ENCODE measurements around the gene TRIM71.
"Not testable (repeated sequence)": the region's sequence is repeated elsewhere in the genome, so short reads cannot be mapped to it uniquely, and the experiment has no call there.

Gene TRIM71

GRCh38 chr3:32819551-32820348, 2.0 kb downstream of the TRIM71 start:
- no peak for DNase-seq (ENCODE audit: insufficient read length, low spot score)
- FAIRE-seq = no peak

GRCh38 chr3:32820430-32820829, 2.6 kb downstream of the TRIM71 start:
- TF ChIP-seq TAF1 (IDR thresholded peaks at IDR 0.05; ENCODE audit: low read depth, low read length) = no peak
- no peak for TF ChIP-seq POLR2A (IDR thresholded peaks at IDR 0.05; ENCODE audit: low read depth, low read length)
- TF ChIP-seq PAX5 (IDR thresholded peaks at IDR 0.05; ENCODE audit: insufficient read depth, low read length, severe bottlenecking) = no peak
- TF ChIP-seq SPI1 (IDR thresholded peaks at IDR 0.05; ENCODE audit: low read depth, low read length) = no peak
- no peak for TF ChIP-seq POU2F2 (IDR thresholded peaks at IDR 0.05; ENCODE audit: low read depth, low read length)
- TF ChIP-seq POLR2AphosphoS5 (IDR thresholded peaks at IDR 0.05; ENCODE audit: low read depth, low read length) = no peak
- DNase-seq (ENCODE audit: insufficient read length, low spot score) (no peak), FAIRE-seq (no peak)

More at GRCh38 chr3:32819551-32820348, 2.0 kb downstream of the TRIM71 start:
- TF ChIP-seq POU2F2 (IDR thresholded peaks at IDR 0.05; ENCODE audit: low read depth, low read length) = no peak
- TF ChIP-seq POLR2A (IDR thresholded peaks at IDR 0.05; ENCODE audit: low read depth, low read length) = no peak
- no peak for TF ChIP-seq POLR2AphosphoS5 (IDR thresholded peaks at IDR 0.05; ENCODE audit: low read depth, low read length)
- no peak for TF ChIP-seq TAF1 (IDR thresholded peaks at IDR 0.05; ENCODE audit: low read depth, low read length)
- TF ChIP-seq SPI1 (IDR thresholded peaks at IDR 0.05; ENCODE audit: low read depth, low read length) = no peak
- TF ChIP-seq PAX5 (IDR thresholded peaks at IDR 0.05; ENCODE audit: insufficient read depth, low read length, severe bottlenecking) = no peak

GRCh38 chr3:32820971-32821685, 3.3 kb downstream of the TRIM71 start:
- TF ChIP-seq POLR2A (IDR thresholded peaks at IDR 0.05; ENCODE audit: low read depth, low read length) (no peak), PAX5 (IDR thresholded peaks at IDR 0.05; ENCODE audit: insufficient read depth, low read length, severe bottlenecking) (no peak), TAF1 (IDR thresholded peaks at IDR 0.05; ENCODE audit: low read depth, low read length) (no peak), POU2F2 (IDR thresholded peaks at IDR 0.05; ENCODE audit: low read depth, low read length) (no peak), SPI1 (IDR thresholded peaks at IDR 0.05; ENCODE audit: low read depth, low read length) (no peak), POLR2AphosphoS5 (IDR thresholded peaks at IDR 0.05; ENCODE audit: low read depth, low read length) (no peak)
- DNase-seq (ENCODE audit: insufficient read length, low spot score) (no peak), FAIRE-seq (no peak)

GRCh38 chr3:32821686-32822296, 4.0 kb downstream of the TRIM71 start:
- FAIRE-seq (no peak), DNase-seq (ENCODE audit: insufficient read length, low spot score) (no peak)
- TF ChIP-seq TAF1 (IDR thresholded peaks at IDR 0.05; ENCODE audit: low read depth, low read length) (no peak), SPI1 (IDR thresholded peaks at IDR 0.05; ENCODE audit: low read depth, low read length) (no peak), POLR2A (IDR thresholded peaks at IDR 0.05; ENCODE audit: low read depth, low read length) (no peak), PAX5 (IDR thresholded peaks at IDR 0.05; ENCODE audit: insufficient read depth, low read length, severe bottlenecking) (no peak), POU2F2 (IDR thresholded peaks at IDR 0.05; ENCODE audit: low read depth, low read length) (no peak), POLR2AphosphoS5 (IDR thresholded peaks at IDR 0.05; ENCODE audit: low read depth, low read length) (no peak)

- DNase-seq (ENCODE audit: insufficient read length, low spot score) (no peak), FAIRE-seq (no peak)
- TF ChIP-seq POLR2AphosphoS5 (IDR thresholded peaks at IDR 0.05; ENCODE audit: low read depth, low read length) (no peak), SPI1 (IDR thresholded peaks at IDR 0.05; ENCODE audit: low read depth, low read length) (no peak), TAF1 (IDR thresholded peaks at IDR 0.05; ENCODE audit: low read depth, low read length) (no peak), POLR2A (IDR thresholded peaks at IDR 0.05; ENCODE audit: low read depth, low read length) (no peak), POU2F2 (IDR thresholded peaks at IDR 0.05; ENCODE audit: low read depth, low read length) (no peak), PAX5 (IDR thresholded peaks at IDR 0.05; ENCODE audit: insufficient read depth, low read length, severe bottlenecking) (no peak)
These were observed 5.1 kb downstream of the TRIM71 start for GRCh38 chr3:32822609-32823498.

- not testable (repeated sequence) for FAIRE-seq; DNase-seq (ENCODE audit: insufficient read length, low spot score)
These were observed 5.9 kb downstream of the TRIM71 start for GRCh38 chr3:32823641-32824184.

- FAIRE-seq (no peak), DNase-seq (ENCODE audit: insufficient read length, low spot score) (no peak)
- TF ChIP-seq POLR2AphosphoS5 (IDR thresholded peaks at IDR 0.05; ENCODE audit: low read depth, low read length) (no peak), POU2F2 (IDR thresholded peaks at IDR 0.05; ENCODE audit: low read depth, low read length) (no peak), PAX5 (IDR thresholded peaks at IDR 0.05; ENCODE audit: insufficient read depth, low read length, severe bottlenecking) (no peak), POLR2A (IDR thresholded peaks at IDR 0.05; ENCODE audit: low read depth, low read length) (no peak), SPI1 (IDR thresholded peaks at IDR 0.05; ENCODE audit: low read depth, low read length) (no peak), TAF1 (IDR thresholded peaks at IDR 0.05; ENCODE audit: low read depth, low read length) (no peak)
These were observed 8.0 kb downstream of the TRIM71 start for GRCh38 chr3:32825601-32826375.

GRCh38 chr3:32831062-32831461, 13.3 kb downstream of the TRIM71 start:
- TF ChIP-seq SPI1 (IDR thresholded peaks at IDR 0.05; ENCODE audit: low read depth, low read length) = no peak
- no peak for DNase-seq (ENCODE audit: insufficient read length, low spot score)
- FAIRE-seq = no peak
